Peyer's patch (tissue), 4 donors: ENCODE results near the gene CNTNAP4.

Experiments used
- CTCF ChIP-seq, 6 experiments: fragments of 450-650 bp in 4 of 6; fragments of 200-600 bp in 2 of 6; sonication (generic) in 1 of 6; IDR thresholded peaks; one replicate each; pipeline ENCODE4 v1.5.1; 2017 to 2019; ENCODE audit warnings: antibody characterized with exemption in 6 of 6, mild to moderate bottlenecking in 3 of 6, moderate library complexity in 1 of 6
- POLR2A ChIP-seq, 2 donors: fragments of 450-650 bp; IDR thresholded peaks; one replicate each; pipeline ENCODE4 v1.5.1; 2017; ENCODE audit warnings: antibody characterized with exemption in 2 of 2, mild to moderate bottlenecking in 2 of 2, moderate library complexity in 2 of 2

GRCh38 chr16:76292218-76292617 is 15.0 kb downstream of the CNTNAP4 start:
- TF ChIP-seq CTCF (IDR thresholded peaks at IDR 0.05) (no peak), POLR2A (IDR thresholded peaks at IDR 0.05) (no peak)
